ENCODE results near the gene MAD1L1.

MAD1L1 gene

DNA sequence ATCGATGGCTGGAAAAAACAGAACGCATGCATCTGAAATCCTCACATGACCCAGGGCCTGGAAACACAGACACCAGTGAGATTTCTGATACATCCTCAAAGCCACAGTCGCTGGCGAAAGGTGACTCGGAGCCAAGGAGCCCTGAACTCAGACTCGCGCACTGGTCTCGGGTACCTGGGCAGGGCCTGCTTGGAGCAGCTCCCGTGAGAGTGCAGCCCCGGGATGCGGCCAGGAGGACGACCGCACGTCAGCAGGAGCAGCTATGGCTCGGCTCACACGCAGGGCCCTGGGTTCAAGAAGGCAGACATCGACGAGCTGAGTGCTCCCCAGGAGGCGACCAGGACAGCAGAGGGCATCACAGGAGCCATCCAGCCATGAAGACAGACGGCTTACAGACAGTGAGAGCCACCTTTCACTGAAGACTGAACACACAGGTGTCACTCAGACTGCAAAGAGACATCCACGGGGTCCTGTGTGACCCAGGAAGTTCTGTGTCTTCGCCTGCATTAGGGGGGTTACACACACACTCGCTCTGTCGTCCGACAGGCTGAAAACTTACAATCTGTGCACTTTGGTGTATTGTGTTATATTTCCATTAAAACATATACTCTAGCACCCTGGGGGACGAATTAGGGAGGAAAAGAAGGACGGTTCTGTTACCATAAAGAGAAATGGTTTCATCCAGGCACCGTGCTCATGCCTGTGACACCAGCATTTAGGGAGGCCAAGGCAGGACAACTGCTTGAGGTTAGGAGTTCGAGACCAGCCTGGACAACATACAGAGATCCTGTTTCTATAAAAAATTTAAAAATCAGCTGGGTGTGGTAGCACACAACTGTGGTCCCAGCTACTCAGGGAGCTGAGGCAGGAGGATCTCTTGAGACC, 227.7 kb downstream of the MAD1L1 start (continued):
- TF ChIP-seq, protein P1, sequence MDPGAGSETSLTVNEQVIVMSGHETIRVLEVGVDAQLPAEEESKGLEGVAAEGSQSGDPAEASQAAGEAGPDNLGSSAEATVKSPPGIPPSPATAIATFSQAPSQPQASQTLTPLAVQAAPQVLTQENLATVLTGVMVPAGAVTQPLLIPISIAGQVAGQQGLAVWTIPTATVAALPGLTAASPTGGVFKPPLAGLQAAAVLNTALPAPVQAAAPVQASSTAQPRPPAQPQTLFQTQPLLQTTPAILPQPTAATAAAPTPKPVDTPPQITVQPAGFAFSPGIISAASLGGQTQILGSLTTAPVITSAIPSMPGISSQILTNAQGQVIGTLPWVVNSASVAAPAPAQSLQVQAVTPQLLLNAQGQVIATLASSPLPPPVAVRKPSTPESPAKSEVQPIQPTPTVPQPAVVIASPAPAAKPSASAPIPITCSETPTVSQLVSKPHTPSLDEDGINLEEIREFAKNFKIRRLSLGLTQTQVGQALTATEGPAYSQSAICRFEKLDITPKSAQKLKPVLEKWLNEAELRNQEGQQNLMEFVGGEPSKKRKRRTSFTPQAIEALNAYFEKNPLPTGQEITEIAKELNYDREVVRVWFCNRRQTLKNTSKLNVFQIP (CRISPR knock-in tag; IDR thresholded peaks at IDR 0.05; ENCODE audit: borderline replicate concordance, low read depth), result no peak
- TF ChIP-seq ZFP3 (CRISPR knock-in tag; IDR thresholded peaks at IDR 0.05), result no peak
- no peak for TF ChIP-seq ISL1 (CRISPR knock-in tag; IDR thresholded peaks at IDR 0.05)
- TF ChIP-seq OSR1 (CRISPR knock-in tag; IDR thresholded peaks at IDR 0.05), result no peak
- TF ChIP-seq, protein P2, sequence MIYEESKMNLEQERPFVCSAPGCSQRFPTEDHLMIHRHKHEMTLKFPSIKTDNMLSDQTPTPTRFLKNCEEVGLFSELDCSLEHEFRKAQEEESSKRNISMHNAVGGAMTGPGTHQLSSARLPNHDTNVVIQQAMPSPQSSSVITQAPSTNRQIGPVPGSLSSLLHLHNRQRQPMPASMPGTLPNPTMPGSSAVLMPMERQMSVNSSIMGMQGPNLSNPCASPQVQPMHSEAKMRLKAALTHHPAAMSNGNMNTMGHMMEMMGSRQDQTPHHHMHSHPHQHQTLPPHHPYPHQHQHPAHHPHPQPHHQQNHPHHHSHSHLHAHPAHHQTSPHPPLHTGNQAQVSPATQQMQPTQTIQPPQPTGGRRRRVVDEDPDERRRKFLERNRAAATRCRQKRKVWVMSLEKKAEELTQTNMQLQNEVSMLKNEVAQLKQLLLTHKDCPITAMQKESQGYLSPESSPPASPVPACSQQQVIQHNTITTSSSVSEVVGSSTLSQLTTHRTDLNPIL (CRISPR knock-in tag; IDR thresholded peaks at IDR 0.05; ENCODE audit: low read depth), result no peak
- no peak for TF ChIP-seq ZC3H10 (CRISPR knock-in tag; IDR thresholded peaks at IDR 0.05)
- TF ChIP-seq BACH2 (CRISPR knock-in tag; IDR thresholded peaks at IDR 0.05; ENCODE audit: borderline replicate concordance), result no peak
- no peak for TF ChIP-seq RARB (CRISPR knock-in tag; IDR thresholded peaks at IDR 0.05)

DNA sequence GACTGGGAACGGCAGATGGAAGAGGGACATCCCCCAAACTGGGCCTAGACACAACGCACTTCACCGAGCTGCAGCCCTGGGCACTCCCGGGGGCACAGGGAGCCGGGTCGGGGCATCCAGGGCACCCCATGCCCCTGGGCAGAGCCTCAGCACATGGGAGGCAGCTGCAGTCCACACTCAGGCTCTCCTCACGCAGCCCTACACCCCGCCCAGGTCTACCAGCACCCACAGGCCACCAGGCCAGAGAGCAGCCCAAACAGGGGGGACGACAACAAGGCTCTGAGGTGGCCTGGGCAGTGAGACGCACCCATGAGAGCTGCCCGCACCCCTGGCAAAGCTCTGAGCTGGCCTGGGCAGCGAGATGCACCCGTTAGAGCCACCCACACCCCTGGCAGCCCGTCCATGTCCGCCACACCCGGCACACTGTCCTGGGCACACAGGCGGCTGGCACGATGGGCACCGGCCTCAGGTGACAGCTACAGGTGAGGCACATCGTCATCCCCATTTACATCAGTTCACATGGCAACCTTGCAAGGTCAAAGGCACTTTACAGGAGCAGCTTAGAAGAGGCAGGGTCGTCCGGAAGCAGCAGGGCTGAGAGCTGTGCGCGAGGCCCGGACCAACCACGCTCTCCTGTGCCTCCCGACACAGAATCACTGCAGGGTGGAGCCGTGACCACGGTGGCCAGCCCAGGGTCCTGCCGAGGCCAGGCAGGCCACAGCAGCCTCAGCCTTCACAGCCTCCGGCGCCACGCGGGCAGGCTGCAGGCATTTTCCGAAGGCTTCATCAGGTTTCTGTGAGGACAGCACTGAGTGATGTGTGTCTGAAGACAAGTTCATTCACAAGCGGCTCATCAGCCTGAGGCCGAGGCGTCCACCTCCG, 228.6 kb downstream of the MAD1L1 start:
- no peak for ATAC-seq
- no peak for TF ChIP-seq OSR1 (CRISPR knock-in tag; IDR thresholded peaks at IDR 0.05)
- no peak for TF ChIP-seq ZC3H10 (CRISPR knock-in tag; IDR thresholded peaks at IDR 0.05)
- no peak for TF ChIP-seq ZNF565 (CRISPR knock-in tag; conservative IDR thresholded peaks at IDR 0.05; ENCODE audit: low read depth)
- TF ChIP-seq TCF4 (CRISPR knock-in tag; IDR thresholded peaks at IDR 0.05; ENCODE audit: borderline replicate concordance), result no peak
- TF ChIP-seq RARB (CRISPR knock-in tag; IDR thresholded peaks at IDR 0.05), result no peak
- no peak for TF ChIP-seq ISL1 (CRISPR knock-in tag; IDR thresholded peaks at IDR 0.05)
- no peak for TF ChIP-seq TOX (CRISPR knock-in tag; IDR thresholded peaks at IDR 0.05; ENCODE audit: borderline replicate concordance)
- no peak for TF ChIP-seq ZNF8 (CRISPR knock-in tag; IDR thresholded peaks at IDR 0.05)
- TF ChIP-seq GLIS3 (CRISPR knock-in tag; IDR thresholded peaks at IDR 0.05), result no peak
- no peak for TF ChIP-seq BACH2 (CRISPR knock-in tag; IDR thresholded peaks at IDR 0.05; ENCODE audit: borderline replicate concordance)
- TF ChIP-seq ZFP3 (CRISPR knock-in tag; IDR thresholded peaks at IDR 0.05), result no peak
- no peak for TF ChIP-seq ZFP30 (CRISPR knock-in tag; IDR thresholded peaks at IDR 0.05)
- TF ChIP-seq, protein P3, sequence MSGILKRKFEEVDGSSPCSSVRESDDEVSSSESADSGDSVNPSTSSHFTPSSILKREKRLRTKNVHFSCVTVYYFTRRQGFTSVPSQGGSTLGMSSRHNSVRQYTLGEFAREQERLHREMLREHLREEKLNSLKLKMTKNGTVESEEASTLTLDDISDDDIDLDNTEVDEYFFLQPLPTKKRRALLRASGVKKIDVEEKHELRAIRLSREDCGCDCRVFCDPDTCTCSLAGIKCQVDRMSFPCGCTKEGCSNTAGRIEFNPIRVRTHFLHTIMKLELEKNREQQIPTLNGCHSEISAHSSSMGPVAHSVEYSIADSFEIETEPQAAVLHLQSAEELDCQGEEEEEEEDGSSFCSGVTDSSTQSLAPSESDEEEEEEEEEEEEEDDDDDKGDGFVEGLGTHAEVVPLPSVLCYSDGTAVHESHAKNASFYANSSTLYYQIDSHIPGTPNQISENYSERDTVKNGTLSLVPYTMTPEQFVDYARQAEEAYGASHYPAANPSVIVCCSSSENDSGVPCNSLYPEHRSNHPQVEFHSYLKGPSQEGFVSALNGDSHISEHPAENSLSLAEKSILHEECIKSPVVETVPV (CRISPR knock-in tag; IDR thresholded peaks at IDR 0.05), result no peak
- TF ChIP-seq, protein P2 (CRISPR knock-in tag; IDR thresholded peaks at IDR 0.05; ENCODE audit: low read depth), result no peak
- no peak for TF ChIP-seq CSDC2 (CRISPR knock-in tag; IDR thresholded peaks at IDR 0.05)
- TF ChIP-seq, protein P1 (CRISPR knock-in tag; IDR thresholded peaks at IDR 0.05; ENCODE audit: borderline replicate concordance, low read depth), result no peak
- TF ChIP-seq, protein P4, sequence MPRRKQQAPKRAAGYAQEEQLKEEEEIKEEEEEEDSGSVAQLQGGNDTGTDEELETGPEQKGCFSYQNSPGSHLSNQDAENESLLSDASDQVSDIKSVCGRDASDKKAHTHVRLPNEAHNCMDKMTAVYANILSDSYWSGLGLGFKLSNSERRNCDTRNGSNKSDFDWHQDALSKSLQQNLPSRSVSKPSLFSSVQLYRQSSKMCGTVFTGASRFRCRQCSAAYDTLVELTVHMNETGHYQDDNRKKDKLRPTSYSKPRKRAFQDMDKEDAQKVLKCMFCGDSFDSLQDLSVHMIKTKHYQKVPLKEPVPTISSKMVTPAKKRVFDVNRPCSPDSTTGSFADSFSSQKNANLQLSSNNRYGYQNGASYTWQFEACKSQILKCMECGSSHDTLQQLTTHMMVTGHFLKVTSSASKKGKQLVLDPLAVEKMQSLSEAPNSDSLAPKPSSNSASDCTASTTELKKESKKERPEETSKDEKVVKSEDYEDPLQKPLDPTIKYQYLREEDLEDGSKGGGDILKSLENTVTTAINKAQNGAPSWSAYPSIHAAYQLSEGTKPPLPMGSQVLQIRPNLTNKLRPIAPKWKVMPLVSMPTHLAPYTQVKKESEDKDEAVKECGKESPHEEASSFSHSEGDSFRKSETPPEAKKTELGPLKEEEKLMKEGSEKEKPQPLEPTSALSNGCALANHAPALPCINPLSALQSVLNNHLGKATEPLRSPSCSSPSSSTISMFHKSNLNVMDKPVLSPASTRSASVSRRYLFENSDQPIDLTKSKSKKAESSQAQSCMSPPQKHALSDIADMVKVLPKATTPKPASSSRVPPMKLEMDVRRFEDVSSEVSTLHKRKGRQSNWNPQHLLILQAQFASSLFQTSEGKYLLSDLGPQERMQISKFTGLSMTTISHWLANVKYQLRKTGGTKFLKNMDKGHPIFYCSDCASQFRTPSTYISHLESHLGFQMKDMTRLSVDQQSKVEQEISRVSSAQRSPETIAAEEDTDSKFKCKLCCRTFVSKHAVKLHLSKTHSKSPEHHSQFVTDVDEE (CRISPR knock-in tag; IDR thresholded peaks at IDR 0.05), result no peak
- TF ChIP-seq, protein P5, sequence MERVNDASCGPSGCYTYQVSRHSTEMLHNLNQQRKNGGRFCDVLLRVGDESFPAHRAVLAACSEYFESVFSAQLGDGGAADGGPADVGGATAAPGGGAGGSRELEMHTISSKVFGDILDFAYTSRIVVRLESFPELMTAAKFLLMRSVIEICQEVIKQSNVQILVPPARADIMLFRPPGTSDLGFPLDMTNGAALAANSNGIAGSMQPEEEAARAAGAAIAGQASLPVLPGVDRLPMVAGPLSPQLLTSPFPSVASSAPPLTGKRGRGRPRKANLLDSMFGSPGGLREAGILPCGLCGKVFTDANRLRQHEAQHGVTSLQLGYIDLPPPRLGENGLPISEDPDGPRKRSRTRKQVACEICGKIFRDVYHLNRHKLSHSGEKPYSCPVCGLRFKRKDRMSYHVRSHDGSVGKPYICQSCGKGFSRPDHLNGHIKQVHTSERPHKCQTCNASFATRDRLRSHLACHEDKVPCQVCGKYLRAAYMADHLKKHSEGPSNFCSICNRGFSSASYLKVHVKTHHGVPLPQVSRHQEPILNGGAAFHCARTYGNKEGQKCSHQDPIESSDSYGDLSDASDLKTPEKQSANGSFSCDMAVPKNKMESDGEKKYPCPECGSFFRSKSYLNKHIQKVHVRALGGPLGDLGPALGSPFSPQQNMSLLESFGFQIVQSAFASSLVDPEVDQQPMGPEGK (CRISPR knock-in tag; IDR thresholded peaks at IDR 0.05; ENCODE audit: borderline replicate concordance), result no peak
- TF ChIP-seq PPARA (CRISPR knock-in tag; IDR thresholded peaks at IDR 0.05; ENCODE audit: borderline replicate concordance), result no peak

Measured in SK-N-SH treated with all-trans-retinoic acid at 6 μM for 48 hours (cell line).